Stimulated activated naive CD8-positive, alpha-beta T cell treated with anti-CD3 and anti-CD28 coated beads, Interleukin-15, Interleukin-2, amounts not matched to agents 100 ng/mL and 50 ng/mL, for 24 hours (primary cell): Measurements from ENCODE around the gene TMEM86B.

Experiments used
- H3K27ac Mint-ChIP-seq: one replicate; pipeline ENCODE4 v1.8.0; 2021; ENCODE audit warnings: mild to moderate bottlenecking, mixed read lengths
- H3K27me3 Mint-ChIP-seq: one replicate; pipeline ENCODE4 v1.8.0; 2021; ENCODE audit warnings: mixed read lengths
- H3K36me3 Mint-ChIP-seq: one replicate; pipeline ENCODE4 v1.8.0; 2021; ENCODE audit warnings: low read depth, mixed read lengths
- H3K4me1 Mint-ChIP-seq: one replicate; pipeline ENCODE4 v1.8.0; 2021; ENCODE audit warnings: low read depth, mixed read lengths
- H3K4me3 Mint-ChIP-seq: one replicate; pipeline ENCODE4 v1.8.0; 2021; ENCODE audit warnings: mild to moderate bottlenecking, mixed read lengths
- H3K9me3 Mint-ChIP-seq: one replicate; pipeline ENCODE4 v1.8.0; 2021; ENCODE audit warnings: mixed read lengths

The TMEM86B gene

GRCh38 chr19:55251341-55252081, 22.9 kb upstream of the TMEM86B start:
- Mint-ChIP-seq H3K9me3 (no peaks in the 10 kb centered on the region), H3K27ac (peak overlapping the region; percentile 98), H3K4me3 (peak overlapping the region; percentile 99), H3K4me1 (peaks cover 72% of the 10 kb centered on the region), H3K27me3 (no peaks in the 10 kb centered on the region), H3K36me3 (peaks cover 50% of the 10 kb centered on the region)

- H3K4me3 Mint-ChIP-seq = no peak overlapping the region
- no peaks in the 10 kb centered on the region for H3K9me3 Mint-ChIP-seq
- peaks cover 40% of the 10 kb centered on the region for H3K36me3 Mint-ChIP-seq
- peaks cover 61% of the 10 kb centered on the region for H3K4me1 Mint-ChIP-seq
- H3K27ac Mint-ChIP-seq = peak overlapping the region; percentile 98
- no peaks in the 10 kb centered on the region for H3K27me3 Mint-ChIP-seq
Observed at GRCh38 chr19:55250262-55251036, 21.9 kb upstream of the TMEM86B start.

DNA sequence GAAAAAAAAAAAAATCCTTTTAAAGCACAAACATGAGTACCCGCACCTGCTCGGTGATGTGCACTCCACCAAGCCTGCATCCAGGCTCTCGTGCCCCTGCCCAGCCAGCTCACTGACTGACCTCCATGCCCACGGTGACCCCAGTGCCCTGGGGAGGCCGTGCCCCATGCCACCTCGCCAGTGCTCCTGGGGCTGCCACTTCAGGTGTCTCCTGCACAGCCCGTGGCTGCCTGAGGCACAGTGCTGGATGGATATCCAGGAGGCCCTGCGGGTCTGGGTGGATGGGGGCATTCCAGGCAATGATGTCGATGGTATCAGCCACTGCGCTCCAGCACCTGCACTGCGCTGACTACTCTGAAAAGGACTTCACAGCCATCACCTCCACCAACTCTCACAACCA, 21.3 kb upstream of the TMEM86B start:
- H3K4me3 Mint-ChIP-seq = no peak overlapping the region
- H3K27ac Mint-ChIP-seq = no peak overlapping the region
- H3K4me1 Mint-ChIP-seq = peaks cover 59% of the 10 kb centered on the region
- H3K27me3 Mint-ChIP-seq = no peaks in the 10 kb centered on the region
- H3K36me3 Mint-ChIP-seq = peaks cover 34% of the 10 kb centered on the region
- no peaks in the 10 kb centered on the region for H3K9me3 Mint-ChIP-seq

DNA sequence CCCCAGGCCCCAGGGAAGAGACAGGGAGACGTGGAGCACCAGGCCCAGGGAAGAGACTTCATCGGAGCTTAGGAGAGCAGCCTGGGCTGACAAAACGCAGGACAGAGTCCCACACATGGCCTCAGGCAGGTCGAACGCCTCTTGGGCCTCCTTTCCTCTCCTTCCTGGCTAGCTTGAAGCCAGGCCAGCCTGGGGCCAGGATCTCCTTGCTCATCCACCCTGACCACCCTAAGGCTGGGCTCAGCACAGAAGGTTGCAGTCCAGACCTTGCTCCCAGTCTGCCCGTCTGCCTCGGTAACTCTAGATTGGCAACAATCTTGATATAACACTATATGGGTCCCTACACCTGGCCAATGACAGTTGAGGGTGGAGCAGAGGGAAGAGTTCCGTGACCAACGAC, 20.1 kb upstream of the TMEM86B start:
- H3K27ac Mint-ChIP-seq = peak overlapping the region; percentile 34
- H3K4me1 Mint-ChIP-seq = peaks cover 55% of the 10 kb centered on the region
- H3K4me3 Mint-ChIP-seq = no peak overlapping the region
- H3K9me3 Mint-ChIP-seq = no peaks in the 10 kb centered on the region
- H3K36me3 Mint-ChIP-seq = peaks cover 41% of the 10 kb centered on the region
- H3K27me3 Mint-ChIP-seq = no peaks in the 10 kb centered on the region

DNA sequence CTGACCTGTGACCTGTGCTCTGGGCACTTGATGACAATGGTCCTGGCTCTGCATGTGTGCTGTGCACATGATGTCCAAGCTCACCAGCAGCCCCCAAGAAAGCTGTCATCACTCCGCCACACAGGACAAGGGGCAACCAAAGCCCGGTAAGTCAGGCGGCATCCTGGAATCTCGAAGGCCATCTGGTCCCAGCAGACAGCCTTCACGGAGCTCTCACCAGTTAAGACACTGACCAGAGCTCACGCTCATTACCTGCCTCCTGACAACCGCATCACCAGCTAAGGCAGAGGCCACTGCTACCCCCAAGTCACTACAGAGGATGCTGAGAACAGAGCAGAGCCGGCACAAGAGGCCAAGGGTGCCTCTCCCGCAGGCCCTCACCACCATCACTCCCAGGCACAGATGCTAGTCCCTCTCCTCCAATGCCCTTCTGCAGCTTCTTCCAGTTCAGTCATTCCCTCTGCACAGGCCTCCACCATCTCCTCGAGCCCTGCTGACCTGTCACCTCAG, 19.7 kb upstream of the TMEM86B start:
- Mint-ChIP-seq H3K9me3 (no peaks in the 10 kb centered on the region), H3K4me1 (peaks cover 50% of the 10 kb centered on the region), H3K36me3 (peaks cover 40% of the 10 kb centered on the region), H3K27me3 (no peaks in the 10 kb centered on the region), H3K27ac (peak overlapping the region; percentile 34), H3K4me3 (no peak overlapping the region)

DNA sequence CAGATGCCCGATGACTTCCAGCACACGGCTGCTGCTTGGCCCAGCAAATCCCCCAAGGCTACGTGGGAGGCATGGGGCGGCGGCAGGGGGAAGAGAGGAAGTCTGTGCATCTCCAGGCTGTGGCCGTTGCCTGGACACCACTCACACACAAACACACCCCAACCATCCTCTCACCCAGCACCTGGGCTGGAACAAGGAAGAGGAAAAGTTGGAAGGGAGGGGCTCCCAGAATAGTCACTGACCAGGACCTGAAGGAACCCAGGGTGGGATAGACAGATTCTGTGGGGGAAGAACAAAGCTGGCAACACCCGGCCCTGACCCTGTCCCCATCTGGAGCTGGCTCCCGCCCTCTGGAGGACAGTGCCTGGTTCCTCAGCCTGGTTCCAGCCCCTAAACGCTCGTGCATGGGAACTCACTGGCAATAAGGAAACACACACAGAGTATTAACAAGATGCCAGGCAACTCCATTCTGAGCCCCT, 19.1 kb upstream of the TMEM86B start:
- no peak overlapping the region for H3K4me3 Mint-ChIP-seq
- H3K27me3 Mint-ChIP-seq = no peaks in the 10 kb centered on the region
- H3K36me3 Mint-ChIP-seq = peaks cover 43% of the 10 kb centered on the region
- no peak overlapping the region for H3K27ac Mint-ChIP-seq
- peaks cover 45% of the 10 kb centered on the region for H3K4me1 Mint-ChIP-seq
- H3K9me3 Mint-ChIP-seq = no peaks in the 10 kb centered on the region

- no peak overlapping the region for H3K27ac Mint-ChIP-seq
- H3K4me1 Mint-ChIP-seq = peaks cover 36% of the 10 kb centered on the region
- no peak overlapping the region for H3K4me3 Mint-ChIP-seq
- H3K27me3 Mint-ChIP-seq = no peaks in the 10 kb centered on the region
- H3K9me3 Mint-ChIP-seq = no peaks in the 10 kb centered on the region
- peaks cover 42% of the 10 kb centered on the region for H3K36me3 Mint-ChIP-seq
Observed at GRCh38 chr19:55246462-55247451, 18.2 kb upstream of the TMEM86B start.

- H3K36me3 Mint-ChIP-seq = peaks cover 39% of the 10 kb centered on the region
- H3K27ac Mint-ChIP-seq = no peak overlapping the region
- no peak overlapping the region for H3K4me3 Mint-ChIP-seq
- no peaks in the 10 kb centered on the region for H3K9me3 Mint-ChIP-seq
- H3K27me3 Mint-ChIP-seq = no peaks in the 10 kb centered on the region
- peaks cover 22% of the 10 kb centered on the region for H3K4me1 Mint-ChIP-seq
Observed at GRCh38 chr19:55245236-55245904, 16.8 kb upstream of the TMEM86B start.

DNA sequence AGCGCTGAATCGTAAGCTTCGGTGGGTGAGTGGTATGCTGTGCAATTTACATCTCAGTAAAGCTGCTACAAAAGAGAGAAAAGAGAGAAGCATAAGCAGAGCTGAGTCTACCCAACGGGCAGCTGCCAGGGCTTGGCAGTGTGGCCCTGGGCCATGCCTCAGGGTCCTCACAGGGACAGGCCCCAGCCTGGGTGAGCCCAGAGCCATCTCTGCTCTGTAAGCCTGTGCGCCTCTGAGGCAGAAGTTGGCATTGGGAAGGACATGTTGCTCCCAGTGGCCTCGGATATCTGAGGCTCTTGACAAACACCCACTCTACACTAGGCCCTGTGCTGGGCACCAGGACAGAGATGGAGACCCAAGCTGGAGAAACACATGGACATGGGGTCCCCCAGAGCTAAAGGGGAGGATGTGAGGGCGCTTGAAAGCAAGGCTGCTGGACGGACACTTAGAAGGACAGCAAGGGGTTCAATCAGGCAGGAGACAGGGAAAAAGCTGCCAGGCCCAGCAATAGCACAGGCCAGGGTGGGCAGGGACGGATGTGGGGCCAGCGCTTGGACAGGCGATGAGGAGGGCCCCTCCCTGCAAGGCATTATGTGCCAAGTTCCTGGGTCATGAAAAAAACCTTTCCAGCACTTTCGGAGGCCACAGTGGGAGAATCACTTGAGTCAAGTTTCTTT, 15.6 kb upstream of the TMEM86B start:
- H3K9me3 Mint-ChIP-seq = no peaks in the 10 kb centered on the region
- H3K36me3 Mint-ChIP-seq = peaks cover 43% of the 10 kb centered on the region
- H3K27me3 Mint-ChIP-seq = no peaks in the 10 kb centered on the region
- no peak overlapping the region for H3K27ac Mint-ChIP-seq
- H3K4me1 Mint-ChIP-seq = peaks cover 14% of the 10 kb centered on the region
- H3K4me3 Mint-ChIP-seq = no peak overlapping the region

DNA sequence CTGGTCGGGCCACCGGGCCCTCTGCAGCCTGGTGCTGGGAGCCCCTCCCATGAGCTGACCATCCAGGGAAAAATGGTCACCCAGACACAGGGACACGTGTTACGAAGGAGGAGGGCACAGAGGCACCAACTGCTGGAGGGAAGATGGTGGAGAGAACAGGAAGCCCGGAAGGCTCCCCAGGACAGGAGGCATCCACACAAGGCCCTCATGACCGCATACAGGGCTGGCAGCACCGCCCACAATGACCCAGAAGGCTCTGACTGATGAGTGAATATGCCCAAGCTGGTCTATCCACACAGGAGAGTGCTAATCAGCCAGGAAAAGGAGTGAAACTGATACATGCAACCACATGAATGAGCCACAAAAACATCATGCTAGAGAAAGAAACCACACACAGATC, 14.0 kb upstream of the TMEM86B start:
- Mint-ChIP-seq H3K9me3 (no peaks in the 10 kb centered on the region), H3K4me1 (no peaks in the 10 kb centered on the region), H3K27ac (no peak overlapping the region), H3K27me3 (no peaks in the 10 kb centered on the region), H3K36me3 (peaks cover 38% of the 10 kb centered on the region), H3K4me3 (no peak overlapping the region)

GRCh38 chr19:55241935-55242464, 13.4 kb upstream of the TMEM86B start:
- H3K36me3 Mint-ChIP-seq = peaks cover 44% of the 10 kb centered on the region
- no peaks in the 10 kb centered on the region for H3K4me1 Mint-ChIP-seq
- H3K9me3 Mint-ChIP-seq = no peaks in the 10 kb centered on the region
- no peak overlapping the region for H3K27ac Mint-ChIP-seq
- no peaks in the 10 kb centered on the region for H3K27me3 Mint-ChIP-seq
- no peak overlapping the region for H3K4me3 Mint-ChIP-seq

DNA sequence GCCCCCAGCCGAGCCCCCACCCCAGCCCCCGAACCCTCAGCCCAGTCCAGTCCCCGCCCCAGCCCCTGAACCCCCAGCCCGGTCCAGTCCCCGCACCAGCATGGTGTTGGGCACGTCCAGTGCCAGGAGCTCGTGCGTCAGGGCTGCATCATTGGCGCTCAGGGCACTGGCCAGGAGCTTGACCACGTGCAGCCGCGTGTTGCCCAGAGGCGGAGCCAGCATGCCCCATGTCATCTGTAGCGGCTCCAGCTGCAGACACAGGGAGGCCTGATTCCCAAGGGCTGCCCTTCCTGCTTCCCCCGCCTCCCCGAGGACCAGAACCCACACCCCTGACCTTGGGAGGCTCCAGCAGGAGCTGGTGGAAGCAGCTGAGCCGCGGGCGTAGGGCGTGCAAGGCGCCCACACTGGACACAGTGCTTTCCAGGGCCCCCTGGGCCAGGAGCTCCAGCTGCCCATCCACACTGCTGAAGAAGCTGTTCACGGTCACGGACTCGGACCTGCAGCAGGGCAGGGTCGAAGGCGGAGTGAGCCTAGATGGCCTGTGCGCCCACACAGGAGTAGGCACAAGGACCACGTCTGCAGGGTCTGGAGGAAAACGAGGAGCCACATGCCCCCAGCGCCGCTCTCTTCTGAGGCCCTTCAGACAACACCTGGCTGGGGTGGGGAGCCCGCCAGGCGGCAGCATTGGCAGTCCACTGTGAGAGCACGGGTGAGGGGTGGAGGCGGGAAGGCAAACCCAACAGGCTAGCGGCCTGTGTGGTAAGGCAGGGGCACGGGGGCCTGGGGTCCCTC, 12.8 kb upstream of the TMEM86B start:
- Mint-ChIP-seq H3K27me3 (no peaks in the 10 kb centered on the region), H3K27ac (no peak overlapping the region), H3K4me1 (no peaks in the 10 kb centered on the region), H3K9me3 (no peaks in the 10 kb centered on the region), H3K36me3 (peaks cover 50% of the 10 kb centered on the region), H3K4me3 (no peak overlapping the region)

DNA sequence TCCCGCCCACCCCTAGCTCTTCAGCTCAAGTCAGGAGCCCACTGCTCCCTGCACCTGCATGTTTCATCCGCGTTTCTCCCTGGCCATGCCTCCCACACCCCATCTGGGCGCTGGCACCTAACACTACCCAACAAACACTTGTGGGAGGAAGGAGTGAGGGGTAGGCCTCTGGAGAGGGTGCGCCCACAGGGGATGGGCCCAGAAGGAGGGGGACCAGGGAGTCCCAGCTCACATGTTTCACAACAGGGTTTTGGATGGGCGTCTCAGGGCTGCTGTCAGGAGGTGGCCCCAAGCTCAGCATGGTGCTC, 12.1 kb upstream of the TMEM86B start:
- Mint-ChIP-seq H3K27me3 (no peaks in the 10 kb centered on the region), H3K4me3 (no peak overlapping the region), H3K36me3 (peaks cover 55% of the 10 kb centered on the region), H3K27ac (no peak overlapping the region), H3K4me1 (no peaks in the 10 kb centered on the region), H3K9me3 (no peaks in the 10 kb centered on the region)
